HL-60 (cell line): ENCODE results near the gene SGMS1.

Source experiments
- DNase-seq, 2 experiments: peaks; one replicate each; pipeline ENCODE4 v3.0.0-alpha.2; 2010 to 2020; ENCODE audit warnings: low read depth in 1 of 2, low spot score in 1 of 2
- H3K27ac ChIP-seq: fragments of 250-450 bp; sonication (Bioruptor Pico); replicated peaks from 2 replicates; pipeline ENCODE4 v1.5.1; 2020; ENCODE audit warnings: mild to moderate bottlenecking, moderate library complexity
- H3K27me3 ChIP-seq: fragments of 250-450 bp; sonication (Bioruptor Pico); 2 replicates; pipeline ENCODE4 v1.5.1; 2021; ENCODE audit warnings: mild to moderate bottlenecking, moderate library complexity; ENCODE audit not compliant: insufficient read depth, poor library complexity, severe bottlenecking
- H3K4me3 ChIP-seq: replicated peaks from 2 replicates; pipeline ENCODE4 v1.5.1; 2011; ENCODE audit warnings: mild to moderate bottlenecking, control low read depth, low read length; ENCODE audit not compliant: insufficient read depth
- CTCF ChIP-seq: IDR thresholded peaks from one replicate; pipeline ENCODE4 v1.5.1; 2011; ENCODE audit warnings: low read length, control low read depth, inconsistent platforms; ENCODE audit not compliant: insufficient read depth
- GABPA ChIP-seq: IDR thresholded peaks from 2 replicates; pipeline ENCODE4 v1.6.1; 2012; ENCODE audit warnings: low read depth
- POLR2AphosphoS5 ChIP-seq: IDR thresholded peaks from 2 replicates; pipeline ENCODE4 v1.6.1; 2012; ENCODE audit warnings: low read depth
- REST ChIP-seq: IDR thresholded peaks from 2 replicates; pipeline ENCODE4 v1.6.1; 2012; ENCODE audit warnings: low read depth; ENCODE audit not compliant: insufficient replicate concordance
- SPI1 ChIP-seq: IDR thresholded peaks from 2 replicates; pipeline ENCODE4 v1.6.1; 2012; ENCODE audit warnings: low read depth, mild to moderate bottlenecking, borderline replicate concordance

Gene SGMS1

GRCh38 chr10:50480054-50481007 is 143.4 kb downstream of the SGMS1 start:
- no peak overlapping the region for H3K4me3 ChIP-seq
- H3K27me3 ChIP-seq: no peaks in the 10 kb centered on the region
- no peak overlapping the region for H3K27ac ChIP-seq
- DNase-seq: no peak
- no peak for TF ChIP-seq POLR2AphosphoS5
- no peak for TF ChIP-seq REST
- no peak for TF ChIP-seq GABPA
- TF ChIP-seq CTCF: no peak
- no peak for TF ChIP-seq SPI1

- no peak for DNase-seq
- TF ChIP-seq CTCF (no peak), GABPA (no peak), POLR2AphosphoS5 (no peak), REST (no peak), SPI1 (no peak)
- Histone ChIP-seq H3K27ac (no peak overlapping the region), H3K4me3 (no peak overlapping the region), H3K27me3 (no peaks in the 10 kb centered on the region)
These were observed 146.2 kb downstream of the SGMS1 start for GRCh38 chr10:50477287-50478203.

- DNase-seq: no peak
- Histone ChIP-seq H3K27ac (no peak overlapping the region), H3K27me3 (no peaks in the 10 kb centered on the region), H3K4me3 (no peak overlapping the region)
- TF ChIP-seq GABPA: no peak
- TF ChIP-seq POLR2AphosphoS5: no peak
- TF ChIP-seq SPI1: no peak
- no peak for TF ChIP-seq CTCF
- no peak for TF ChIP-seq REST
These were observed 150.0 kb downstream of the SGMS1 start for GRCh38 chr10:50473756-50474155.
